ENCODE results near the gene PRMT7. TPM values are rescaled to one million over a fixed set of nuclear protein-coding genes. Genes with fewer than 3 reads are reported as not detected.

The PRMT7 gene
- total and polyA plus RNA-seq, 8 donors: 29.0 to 66.3 (median 52.6) TPM

DNA sequence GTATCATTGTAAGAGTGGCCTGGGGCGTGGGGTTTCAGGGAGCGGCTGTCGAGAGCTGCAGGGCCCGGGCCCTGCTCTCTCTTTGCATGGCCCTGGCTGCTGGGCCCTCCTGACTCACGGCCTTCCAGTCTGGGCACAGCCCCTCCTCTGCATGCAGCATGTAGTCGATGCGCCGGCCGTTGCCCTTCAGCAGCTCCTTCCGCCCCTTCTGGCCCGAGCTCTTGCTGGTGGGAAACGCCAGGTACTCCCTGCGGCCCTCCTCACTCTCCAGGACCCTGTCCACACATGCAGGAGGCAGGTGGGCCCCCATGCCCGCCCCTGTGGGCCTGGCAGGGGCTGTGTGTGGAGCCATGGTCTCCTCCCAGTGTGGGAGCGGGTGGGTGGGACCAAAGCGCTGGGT lies 50.7 kb downstream of the PRMT7 start:
- intact Hi-C loops (cut with DNase I): no loop called here
- peaks cover 2 to 13% of the 10 kb centered on the region in 2 donors for H3K4me1 ChIP-seq
- ATAC-seq: no peak

DNA sequence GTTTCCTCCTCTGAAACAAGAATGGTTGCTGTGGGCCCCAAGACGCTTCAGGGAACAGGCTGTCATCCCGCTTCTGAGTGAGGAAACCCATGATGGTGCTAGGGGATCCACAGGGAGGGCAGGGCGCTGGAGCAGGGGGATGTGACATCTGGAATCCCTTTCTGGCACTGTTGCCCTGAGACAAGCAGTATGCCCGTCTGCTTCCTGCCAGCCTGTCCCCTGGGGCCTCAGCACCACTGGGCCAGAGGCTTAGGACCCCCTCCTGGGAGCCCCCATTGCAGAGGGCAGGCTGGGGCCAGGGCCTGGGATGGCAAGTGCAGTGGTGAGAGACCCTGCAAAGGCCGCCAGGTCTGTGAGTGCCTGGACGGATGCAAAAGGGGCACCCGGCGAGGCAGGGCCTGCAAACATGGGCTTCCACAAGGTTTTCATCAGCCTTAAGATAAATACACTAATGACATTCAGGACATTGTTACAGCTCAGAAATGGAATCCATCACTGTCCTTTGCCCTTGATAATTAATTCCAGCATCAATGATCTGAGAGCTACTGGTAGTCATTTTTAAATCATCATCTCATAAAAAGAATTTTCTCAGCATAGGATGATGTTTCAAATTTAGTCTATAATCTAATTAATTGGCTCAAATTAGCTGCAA lies 51.6 kb downstream of the PRMT7 start:
- peaks cover 0 to 12% of the 10 kb centered on the region in 2 donors for H3K27me3 ChIP-seq
- peaks cover 2 to 9% of the 10 kb centered on the region in 2 donors for H3K4me1 ChIP-seq
- no peak overlapping the region for H3K4me3 ChIP-seq
- TF ChIP-seq, protein P1, sequence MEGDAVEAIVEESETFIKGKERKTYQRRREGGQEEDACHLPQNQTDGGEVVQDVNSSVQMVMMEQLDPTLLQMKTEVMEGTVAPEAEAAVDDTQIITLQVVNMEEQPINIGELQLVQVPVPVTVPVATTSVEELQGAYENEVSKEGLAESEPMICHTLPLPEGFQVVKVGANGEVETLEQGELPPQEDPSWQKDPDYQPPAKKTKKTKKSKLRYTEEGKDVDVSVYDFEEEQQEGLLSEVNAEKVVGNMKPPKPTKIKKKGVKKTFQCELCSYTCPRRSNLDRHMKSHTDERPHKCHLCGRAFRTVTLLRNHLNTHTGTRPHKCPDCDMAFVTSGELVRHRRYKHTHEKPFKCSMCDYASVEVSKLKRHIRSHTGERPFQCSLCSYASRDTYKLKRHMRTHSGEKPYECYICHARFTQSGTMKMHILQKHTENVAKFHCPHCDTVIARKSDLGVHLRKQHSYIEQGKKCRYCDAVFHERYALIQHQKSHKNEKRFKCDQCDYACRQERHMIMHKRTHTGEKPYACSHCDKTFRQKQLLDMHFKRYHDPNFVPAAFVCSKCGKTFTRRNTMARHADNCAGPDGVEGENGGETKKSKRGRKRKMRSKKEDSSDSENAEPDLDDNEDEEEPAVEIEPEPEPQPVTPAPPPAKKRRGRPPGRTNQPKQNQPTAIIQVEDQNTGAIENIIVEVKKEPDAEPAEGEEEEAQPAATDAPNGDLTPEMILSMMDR (IDR thresholded peaks at IDR 0.05): no peak
- no peak overlapping the region for H3K27ac ChIP-seq
- no peaks in the 10 kb centered on the region for H3K9me3 ChIP-seq
- ATAC-seq (no peak), DNase-seq (no peak)
- H3K36me3 ChIP-seq: peaks cover 0 to 32% of the 10 kb centered on the region in 2 donors
- intact Hi-C loops (cut with DNase I): no loop called here

More for the DNA sequence above, 50.7 kb downstream of the PRMT7 start:
- no peak overlapping the region for H3K4me3 ChIP-seq
- peak in 1 of 4 donors; percentile 70 for DNase-seq
- H3K36me3 ChIP-seq: peaks cover 0 to 41% of the 10 kb centered on the region in 2 donors
- TF ChIP-seq, protein P1 (IDR thresholded peaks at IDR 0.05): no peak
- H3K27me3 ChIP-seq: peaks cover 0 to 9% of the 10 kb centered on the region in 2 donors
- no peak overlapping the region for H3K27ac ChIP-seq
- H3K9me3 ChIP-seq: no peaks in the 10 kb centered on the region

DNA sequence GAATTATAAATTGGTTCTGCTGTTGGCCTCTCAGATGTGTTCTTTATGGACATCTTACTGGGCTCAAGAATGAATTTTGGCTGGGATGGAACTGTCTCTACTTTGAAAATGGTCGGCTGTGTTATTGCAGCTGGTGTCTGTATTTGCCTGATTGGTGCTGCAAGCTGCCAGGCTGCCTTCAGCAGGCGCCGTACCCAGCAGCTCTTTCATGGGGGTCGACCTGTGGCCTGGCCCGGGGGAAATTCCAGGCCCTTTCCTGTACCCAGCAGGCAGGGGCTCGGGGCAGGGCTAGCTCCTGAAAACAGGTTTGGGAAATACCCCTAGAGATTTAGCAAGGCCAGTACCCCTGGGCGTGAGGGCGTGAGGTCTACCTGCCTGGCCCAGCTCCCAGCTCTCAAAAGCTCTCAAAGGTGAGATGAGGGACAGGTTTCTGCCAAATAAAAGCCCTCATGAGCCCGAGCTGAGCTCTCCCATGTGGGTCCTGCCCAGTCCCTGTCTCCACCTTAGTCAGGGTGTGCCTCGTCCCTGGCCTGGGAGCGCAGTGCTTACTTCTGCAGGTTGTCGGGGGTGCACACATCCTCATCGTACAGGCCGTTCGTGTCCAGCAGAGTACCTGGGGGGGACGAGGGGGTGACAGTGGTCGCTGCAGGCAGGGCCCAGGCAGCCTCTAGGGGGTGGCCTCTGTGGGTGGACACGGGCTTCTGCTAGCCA lies 52.3 kb downstream of the PRMT7 start:
- TF ChIP-seq, protein P1 (IDR thresholded peaks at IDR 0.05): no peak
- Histone ChIP-seq H3K36me3 (peaks cover 0 to 24% of the 10 kb centered on the region in 2 donors), H3K9me3 (no peaks in the 10 kb centered on the region), H3K4me1 (peaks cover 2 to 9% of the 10 kb centered on the region in 2 donors), H3K27me3 (peaks cover 0 to 12% of the 10 kb centered on the region in 2 donors), H3K27ac (no peak overlapping the region), H3K4me3 (no peak overlapping the region)
- no peak for DNase-seq
- ATAC-seq: peak; percentile 20
- intact Hi-C loops (cut with DNase I): no loop called here

DNA sequence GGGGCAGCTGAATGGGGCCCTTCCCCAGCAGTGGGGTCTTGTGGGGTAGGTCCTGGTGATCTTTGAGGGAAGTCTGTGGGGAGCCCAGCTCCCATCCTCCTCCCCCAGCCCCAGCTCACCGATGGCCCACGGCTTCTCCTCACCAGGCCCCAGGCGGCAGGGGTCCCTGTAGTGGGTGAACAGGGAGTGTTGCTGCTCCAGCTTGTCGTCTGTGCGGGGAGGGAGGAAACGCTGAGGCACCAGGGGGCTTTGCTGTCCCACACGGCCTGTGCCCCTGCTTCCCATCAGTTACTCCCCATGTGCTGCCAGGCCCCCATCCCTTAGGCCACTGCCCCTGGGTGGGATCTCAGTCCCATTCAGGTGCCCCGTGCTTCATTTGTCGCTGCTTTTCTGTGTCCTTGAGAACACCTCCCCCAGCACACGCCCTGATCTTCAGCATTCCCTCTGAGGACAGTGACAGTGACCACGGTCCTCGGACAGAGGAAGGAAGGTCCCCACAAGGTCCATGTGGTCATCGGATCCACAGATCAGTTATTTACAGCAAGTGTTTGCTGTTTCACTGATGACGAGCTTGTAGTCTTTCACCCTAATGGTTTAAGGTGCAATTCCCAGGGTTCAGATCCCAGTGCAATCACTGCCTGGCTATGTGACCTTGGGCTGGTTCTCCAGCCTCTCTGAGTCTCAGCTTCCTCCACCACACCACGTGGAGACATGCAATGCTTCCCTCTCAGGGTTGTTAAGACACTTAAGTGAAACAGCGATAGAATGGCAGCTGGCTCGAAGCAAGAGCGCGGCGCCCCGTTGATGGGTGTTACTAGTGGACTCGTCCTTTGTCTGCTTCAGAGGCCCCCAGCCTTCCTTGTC lies 53.1 kb downstream of the PRMT7 start:
- peaks cover 0 to 17% of the 10 kb centered on the region in 2 donors for H3K36me3 ChIP-seq
- intact Hi-C loops (cut with DNase I): no loop called here
- H3K4me1 ChIP-seq: peaks cover 2 to 9% of the 10 kb centered on the region in 2 donors
- no peaks in the 10 kb centered on the region for H3K9me3 ChIP-seq
- no peak overlapping the region for H3K27ac ChIP-seq
- TF ChIP-seq, protein P1 (IDR thresholded peaks at IDR 0.05): no peak
- peak; percentile 30 for ATAC-seq
- no peak overlapping the region for H3K4me3 ChIP-seq
- DNase-seq: no peak
- peaks cover 0 to 12% of the 10 kb centered on the region in 2 donors for H3K27me3 ChIP-seq
